ENCODE data around the gene KCNAB1.
"Not testable (repeated sequence)": the region's sequence is repeated elsewhere in the genome, so short reads cannot be mapped to it uniquely, and the experiment has no call there.

GRCh38 chr3:156095652-156096051 lies 24.7 kb upstream of the KCNAB1 start:
- TF ChIP-seq ZNF70 (CRISPR knock-in tag; IDR thresholded peaks at IDR 0.05); GLIS3 (CRISPR knock-in tag; IDR thresholded peaks at IDR 0.05); CREB5 (CRISPR knock-in tag; IDR thresholded peaks at IDR 0.05; ENCODE audit: low read depth); ZFP30 (CRISPR knock-in tag; IDR thresholded peaks at IDR 0.05); ZFP3 (CRISPR knock-in tag; IDR thresholded peaks at IDR 0.05); ZC3H10 (CRISPR knock-in tag; IDR thresholded peaks at IDR 0.05); SNAI2 (CRISPR knock-in tag; IDR thresholded peaks at IDR 0.05); TSHZ2 (CRISPR knock-in tag; IDR thresholded peaks at IDR 0.05); BACH2 (CRISPR knock-in tag; IDR thresholded peaks at IDR 0.05; ENCODE audit: borderline replicate concordance); CSDC2 (CRISPR knock-in tag; IDR thresholded peaks at IDR 0.05); PPARA (CRISPR knock-in tag; IDR thresholded peaks at IDR 0.05; ENCODE audit: borderline replicate concordance): not testable (repeated sequence)
- TF ChIP-seq, protein P1, sequence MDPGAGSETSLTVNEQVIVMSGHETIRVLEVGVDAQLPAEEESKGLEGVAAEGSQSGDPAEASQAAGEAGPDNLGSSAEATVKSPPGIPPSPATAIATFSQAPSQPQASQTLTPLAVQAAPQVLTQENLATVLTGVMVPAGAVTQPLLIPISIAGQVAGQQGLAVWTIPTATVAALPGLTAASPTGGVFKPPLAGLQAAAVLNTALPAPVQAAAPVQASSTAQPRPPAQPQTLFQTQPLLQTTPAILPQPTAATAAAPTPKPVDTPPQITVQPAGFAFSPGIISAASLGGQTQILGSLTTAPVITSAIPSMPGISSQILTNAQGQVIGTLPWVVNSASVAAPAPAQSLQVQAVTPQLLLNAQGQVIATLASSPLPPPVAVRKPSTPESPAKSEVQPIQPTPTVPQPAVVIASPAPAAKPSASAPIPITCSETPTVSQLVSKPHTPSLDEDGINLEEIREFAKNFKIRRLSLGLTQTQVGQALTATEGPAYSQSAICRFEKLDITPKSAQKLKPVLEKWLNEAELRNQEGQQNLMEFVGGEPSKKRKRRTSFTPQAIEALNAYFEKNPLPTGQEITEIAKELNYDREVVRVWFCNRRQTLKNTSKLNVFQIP (CRISPR knock-in tag; IDR thresholded peaks at IDR 0.05; ENCODE audit: borderline replicate concordance, low read depth): not testable (repeated sequence)
- TF ChIP-seq, protein P2, sequence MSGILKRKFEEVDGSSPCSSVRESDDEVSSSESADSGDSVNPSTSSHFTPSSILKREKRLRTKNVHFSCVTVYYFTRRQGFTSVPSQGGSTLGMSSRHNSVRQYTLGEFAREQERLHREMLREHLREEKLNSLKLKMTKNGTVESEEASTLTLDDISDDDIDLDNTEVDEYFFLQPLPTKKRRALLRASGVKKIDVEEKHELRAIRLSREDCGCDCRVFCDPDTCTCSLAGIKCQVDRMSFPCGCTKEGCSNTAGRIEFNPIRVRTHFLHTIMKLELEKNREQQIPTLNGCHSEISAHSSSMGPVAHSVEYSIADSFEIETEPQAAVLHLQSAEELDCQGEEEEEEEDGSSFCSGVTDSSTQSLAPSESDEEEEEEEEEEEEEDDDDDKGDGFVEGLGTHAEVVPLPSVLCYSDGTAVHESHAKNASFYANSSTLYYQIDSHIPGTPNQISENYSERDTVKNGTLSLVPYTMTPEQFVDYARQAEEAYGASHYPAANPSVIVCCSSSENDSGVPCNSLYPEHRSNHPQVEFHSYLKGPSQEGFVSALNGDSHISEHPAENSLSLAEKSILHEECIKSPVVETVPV (CRISPR knock-in tag; IDR thresholded peaks at IDR 0.05): not testable (repeated sequence)
